Brain microvascular endothelial cell (primary cell): ENCODE measurements around the gene SF1.

Experiments
- DNase-seq: peaks from one replicate; pipeline ENCODE4 v3.0.0-alpha.2; 2020
- H3K27ac ChIP-seq: fragments of 250-450 bp; sonication (Bioruptor Pico); 2 replicates; pipeline ENCODE4 v1.5.1; 2020; ENCODE audit warnings: mild to moderate bottlenecking, moderate library complexity
- H3K27me3 ChIP-seq: fragments of 250-450 bp; sonication (Bioruptor Pico); replicated peaks from 2 replicates; pipeline ENCODE4 v1.5.1; 2020; ENCODE audit warnings: mild to moderate bottlenecking
- H3K36me3 ChIP-seq: fragments of 250-450 bp; sonication (Bioruptor Pico); replicated peaks from 2 replicates; pipeline ENCODE4 v1.5.1; 2020; ENCODE audit warnings: mild to moderate bottlenecking
- H3K4me3 ChIP-seq: 2 replicates; pipeline ENCODE4 v1.5.1; 2011; ENCODE audit warnings: low read depth, mild to moderate bottlenecking, control low read depth, low read length, moderate library complexity
- in situ Hi-C: cut with HindIII; loops from 2 replicates; pipeline ENCODE4 v1.10.0; 2017; ENCODE audit warnings: low sequenced_read_pairs, low pct_ligation_motif_present
- TF ChIP-seq, protein P1 (sequence below): IDR thresholded peaks from 2 replicates; pipeline ENCODE4 v1.5.1; 2011; ENCODE audit warnings: low read depth, mild to moderate bottlenecking, moderate library complexity, low read length, control low read depth, inconsistent platforms; ENCODE audit errors: missing control alignments

SF1 gene, protein sequence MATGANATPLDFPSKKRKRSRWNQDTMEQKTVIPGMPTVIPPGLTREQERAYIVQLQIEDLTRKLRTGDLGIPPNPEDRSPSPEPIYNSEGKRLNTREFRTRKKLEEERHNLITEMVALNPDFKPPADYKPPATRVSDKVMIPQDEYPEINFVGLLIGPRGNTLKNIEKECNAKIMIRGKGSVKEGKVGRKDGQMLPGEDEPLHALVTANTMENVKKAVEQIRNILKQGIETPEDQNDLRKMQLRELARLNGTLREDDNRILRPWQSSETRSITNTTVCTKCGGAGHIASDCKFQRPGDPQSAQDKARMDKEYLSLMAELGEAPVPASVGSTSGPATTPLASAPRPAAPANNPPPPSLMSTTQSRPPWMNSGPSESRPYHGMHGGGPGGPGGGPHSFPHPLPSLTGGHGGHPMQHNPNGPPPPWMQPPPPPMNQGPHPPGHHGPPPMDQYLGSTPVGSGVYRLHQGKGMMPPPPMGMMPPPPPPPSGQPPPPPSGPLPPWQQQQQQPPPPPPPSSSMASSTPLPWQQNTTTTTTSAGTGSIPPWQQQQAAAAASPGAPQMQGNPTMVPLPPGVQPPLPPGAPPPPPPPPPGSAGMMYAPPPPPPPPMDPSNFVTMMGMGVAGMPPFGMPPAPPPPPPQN

DNA sequence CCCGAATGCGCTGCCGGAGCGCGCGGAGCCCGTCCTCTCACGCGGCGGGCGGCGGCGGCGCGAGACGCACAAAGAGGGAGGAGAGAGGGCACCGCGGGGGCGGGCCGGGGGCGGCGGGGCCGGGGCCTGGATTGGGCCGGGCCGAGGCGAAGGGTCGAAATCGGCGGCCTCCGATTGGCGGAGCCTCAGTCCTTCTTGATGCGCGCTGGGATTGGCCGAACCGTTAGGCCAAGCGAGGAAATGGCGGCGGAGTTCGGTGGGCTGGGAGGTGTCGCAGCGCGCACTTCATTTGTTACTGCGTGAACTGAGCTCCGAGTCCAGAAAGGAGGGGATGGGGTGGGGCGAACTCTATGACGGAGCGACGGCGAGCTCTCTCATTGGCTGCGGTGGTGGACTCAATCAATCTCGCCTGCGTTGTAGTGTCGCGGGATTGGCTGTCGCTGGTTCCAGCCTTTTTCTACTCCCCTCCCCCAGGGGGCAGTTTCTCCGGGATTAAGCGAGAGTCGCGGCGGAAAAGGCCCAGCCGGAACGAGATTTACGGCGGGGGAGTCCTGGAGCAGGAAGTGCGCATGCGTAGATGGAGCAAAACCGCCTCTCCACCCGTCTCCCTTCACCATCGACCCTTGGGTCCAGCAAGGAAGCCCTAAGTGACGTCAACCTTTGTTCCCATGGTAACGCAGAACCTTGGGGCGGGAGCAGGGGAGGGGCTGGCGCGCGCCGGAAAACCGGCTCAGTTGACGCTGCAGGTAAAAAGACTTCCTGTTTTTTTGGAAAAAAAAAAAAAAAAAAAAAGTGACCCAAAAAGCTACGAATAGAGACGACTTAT, at the start of gene SF1:
Gene SF1 (minus strand): TSS at position 70 of the 826 bp plus-strand sequence. CDS start 150 bp downstream, outside the sequence.
- in situ Hi-C loops: no loop called here
- peak; percentile 100 for DNase-seq
- Histone ChIP-seq H3K36me3 (peaks cover 35% of the 10 kb centered on the region), H3K27me3 (no peaks in the 10 kb centered on the region), H3K27ac (peak within 1 kb of the TSS; percentile 94), H3K4me3 (peak within 1 kb of the TSS; percentile 89)
- TF ChIP-seq, protein P1, sequence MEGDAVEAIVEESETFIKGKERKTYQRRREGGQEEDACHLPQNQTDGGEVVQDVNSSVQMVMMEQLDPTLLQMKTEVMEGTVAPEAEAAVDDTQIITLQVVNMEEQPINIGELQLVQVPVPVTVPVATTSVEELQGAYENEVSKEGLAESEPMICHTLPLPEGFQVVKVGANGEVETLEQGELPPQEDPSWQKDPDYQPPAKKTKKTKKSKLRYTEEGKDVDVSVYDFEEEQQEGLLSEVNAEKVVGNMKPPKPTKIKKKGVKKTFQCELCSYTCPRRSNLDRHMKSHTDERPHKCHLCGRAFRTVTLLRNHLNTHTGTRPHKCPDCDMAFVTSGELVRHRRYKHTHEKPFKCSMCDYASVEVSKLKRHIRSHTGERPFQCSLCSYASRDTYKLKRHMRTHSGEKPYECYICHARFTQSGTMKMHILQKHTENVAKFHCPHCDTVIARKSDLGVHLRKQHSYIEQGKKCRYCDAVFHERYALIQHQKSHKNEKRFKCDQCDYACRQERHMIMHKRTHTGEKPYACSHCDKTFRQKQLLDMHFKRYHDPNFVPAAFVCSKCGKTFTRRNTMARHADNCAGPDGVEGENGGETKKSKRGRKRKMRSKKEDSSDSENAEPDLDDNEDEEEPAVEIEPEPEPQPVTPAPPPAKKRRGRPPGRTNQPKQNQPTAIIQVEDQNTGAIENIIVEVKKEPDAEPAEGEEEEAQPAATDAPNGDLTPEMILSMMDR: no peak

DNA sequence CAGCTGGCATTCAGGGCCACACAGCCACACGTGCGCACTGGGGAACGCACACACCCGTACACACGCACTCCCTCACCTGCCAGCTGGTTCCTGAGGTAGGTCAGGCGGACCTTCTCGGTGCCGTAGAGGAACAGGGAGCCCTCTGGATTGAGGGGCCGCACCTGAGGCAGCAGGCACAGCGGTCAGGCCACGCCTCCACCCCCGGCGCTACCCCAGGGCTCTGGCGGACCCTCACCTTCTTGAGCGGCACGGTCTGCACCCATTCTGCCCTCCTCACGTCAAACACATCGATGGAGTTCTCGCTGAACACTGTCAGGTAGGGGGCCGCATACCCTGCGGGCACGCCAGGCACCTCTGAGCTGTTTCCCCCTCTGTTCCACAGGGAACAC, 49.1 kb upstream of the SF1 start:
- H3K27me3 ChIP-seq: no peaks in the 10 kb centered on the region
- no peaks in the 10 kb centered on the region for H3K36me3 ChIP-seq

DNA sequence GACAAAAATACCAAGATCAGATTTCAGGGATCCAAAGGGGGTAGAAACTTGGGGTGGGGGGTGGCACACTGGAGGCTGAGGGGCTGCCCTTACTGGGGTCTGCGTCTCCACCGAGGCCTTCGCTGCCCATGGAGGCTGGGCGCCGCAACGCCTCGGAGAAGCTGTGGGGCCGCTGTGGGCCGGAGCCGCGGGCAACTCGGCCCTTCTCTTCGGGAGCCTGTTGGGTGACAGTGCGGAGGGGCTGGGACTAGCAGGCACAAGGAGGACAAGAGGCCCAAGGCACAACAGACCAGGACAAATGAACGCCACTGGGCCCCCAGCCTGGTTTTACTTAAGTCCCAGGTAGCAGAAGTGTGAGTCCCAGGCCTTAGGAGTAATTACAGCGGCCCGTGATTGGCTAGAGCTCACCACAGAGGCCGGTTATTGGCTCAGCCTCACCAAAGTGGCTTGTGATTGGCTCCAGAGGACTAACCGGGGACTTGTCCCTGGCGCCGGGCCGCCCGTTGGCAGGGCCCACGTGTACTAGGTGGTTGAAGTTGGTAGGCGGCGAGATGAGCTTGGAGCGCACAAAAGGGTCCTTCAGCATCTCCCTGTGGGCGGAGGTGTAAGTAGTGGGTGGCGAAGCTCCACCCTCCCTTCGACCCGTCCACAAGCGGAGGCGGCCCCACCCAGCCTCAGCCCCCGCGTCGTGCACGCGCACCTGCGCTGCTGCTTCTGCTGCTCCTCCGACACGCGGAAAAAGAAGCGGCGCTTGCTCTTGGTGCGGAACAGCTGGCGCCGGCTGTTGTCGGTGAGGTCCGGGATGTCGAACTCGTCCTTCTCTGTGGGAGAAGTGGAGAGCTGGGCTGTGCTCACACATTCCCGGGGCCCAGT, 48.5 kb upstream of the SF1 start:
- Histone ChIP-seq H3K36me3 (no peaks in the 10 kb centered on the region), H3K27me3 (no peaks in the 10 kb centered on the region), H3K4me3 (no peak overlapping the region), H3K27ac (no peak overlapping the region)
- TF ChIP-seq, protein P1: no peak
- no peak for DNase-seq
- in situ Hi-C loops: no loop called here

More for the DNA sequence above, 49.1 kb upstream of the SF1 start:
- DNase-seq: no peak
- no peak overlapping the region for H3K4me3 ChIP-seq
- in situ Hi-C loops: no loop called here
- H3K27ac ChIP-seq: no peak overlapping the region
- TF ChIP-seq, protein P1: no peak

DNA sequence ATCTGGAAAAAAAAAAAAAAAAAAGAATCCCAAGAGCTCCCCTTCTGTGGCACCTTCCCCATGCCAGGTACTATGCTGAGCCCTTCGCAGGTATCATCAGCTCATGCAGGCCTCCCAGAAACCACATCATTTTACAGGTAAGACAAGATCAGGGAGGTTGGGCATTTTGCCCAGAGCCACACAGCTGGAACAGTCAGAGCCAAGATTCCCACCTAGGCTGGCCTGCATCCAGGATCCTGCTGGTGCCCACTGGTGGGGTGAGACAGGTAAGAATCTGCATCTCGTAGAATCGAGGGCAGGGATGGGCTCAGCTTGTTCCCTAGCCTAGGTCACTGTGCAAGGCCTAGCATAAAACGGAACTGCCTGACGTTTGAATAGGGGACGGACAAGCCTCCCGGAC, 47.7 kb upstream of the SF1 start:
- no peak for DNase-seq
- in situ Hi-C loops: no loop called here
- TF ChIP-seq, protein P1: no peak
- Histone ChIP-seq H3K27ac (no peak overlapping the region), H3K27me3 (no peaks in the 10 kb centered on the region), H3K36me3 (no peaks in the 10 kb centered on the region), H3K4me3 (no peak overlapping the region)

DNA sequence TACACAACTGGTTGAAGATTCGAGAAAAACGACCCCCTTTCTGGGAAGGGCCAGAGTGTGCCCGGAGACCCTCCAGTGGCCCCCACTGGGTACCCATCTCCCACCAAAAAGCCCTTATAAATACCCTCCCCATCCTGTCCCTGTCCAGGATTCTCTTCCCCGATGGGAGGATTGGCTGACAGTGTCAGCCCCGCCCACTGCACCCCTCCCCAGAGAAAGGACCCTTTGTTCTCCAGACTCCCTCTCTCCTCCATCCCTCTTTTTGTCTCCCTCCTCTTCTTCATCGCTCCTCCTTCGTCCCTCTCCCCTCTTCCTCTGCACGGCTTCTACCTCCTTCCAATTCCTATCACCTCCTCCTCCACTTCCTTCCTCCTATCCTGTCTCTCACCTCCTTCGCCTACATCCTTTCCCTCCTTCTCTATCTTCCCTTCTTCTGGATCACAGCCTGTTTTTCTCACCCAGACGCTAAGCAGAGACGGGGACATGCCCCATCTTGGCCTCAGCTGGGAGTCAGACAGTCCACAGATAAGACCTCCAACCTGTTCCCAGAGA, 45.3 kb upstream of the SF1 start:
- Histone ChIP-seq H3K4me3 (no peak overlapping the region), H3K36me3 (no peaks in the 10 kb centered on the region), H3K27me3 (no peaks in the 10 kb centered on the region), H3K27ac (no peak overlapping the region)
- no peak for DNase-seq
- TF ChIP-seq, protein P1: no peak
- in situ Hi-C loops: no loop called here
